22Rv1 (cell line): ENCODE measurements around the gene C6orf89.

ENCODE experiments used
- CTCF ChIP-seq: fragments of 450-650 bp; IDR thresholded peaks from 2 replicates; pipeline ENCODE4 v1.5.1; 2017; ENCODE audit warnings: mild to moderate bottlenecking
- ZFX ChIP-seq: fragments of 450-650 bp; IDR thresholded peaks from 2 replicates; pipeline ENCODE4 v1.6.1; 2017; ENCODE audit warnings: antibody characterized with exemption, borderline replicate concordance

- TF ChIP-seq CTCF (no peak), ZFX (no peak)
Observed at GRCh38 chr6:36871686-36872085, 14.1 kb upstream of the C6orf89 start.
